Activated T-helper 1 cell treated with anti-CD3 and anti-CD28 coated beads, Interleukin-12 subunit alpha, Interleukin-12 subunit beta, Interleukin-2, Interleukin-4 antibody, amounts not matched to agents 30 ng/mL and 10 ng/mL and 1 ng/mL, durations not matched to agents 14 hours and 24 hours and 36 hours (primary cell): Measurements from ENCODE around the gene SP4. TPM values are rescaled to one million over a fixed set of nuclear protein-coding genes. Genes with fewer than 3 reads are reported as not detected.
A peak's percentile ranks its signal among the peaks of the same experiment; 100 is the strongest.

Source experiments
- DNase-seq: peaks from one replicate; pipeline ENCODE4 v3.0.0; 2021; ENCODE audit warnings: low spot score
- H3K27ac Mint-ChIP-seq: one replicate; pipeline ENCODE4 v1.8.0; 2021; ENCODE audit warnings: mild to moderate bottlenecking, mixed read lengths
- H3K27me3 Mint-ChIP-seq: one replicate; pipeline ENCODE4 v1.8.0; 2022; ENCODE audit warnings: mild to moderate bottlenecking, moderate library complexity, mixed read lengths; ENCODE audit not compliant: insufficient read depth
- H3K36me3 Mint-ChIP-seq: one replicate; pipeline ENCODE4 v1.8.0; 2021; ENCODE audit warnings: low read depth, mixed read lengths
- H3K4me1 Mint-ChIP-seq: one replicate; pipeline ENCODE4 v1.8.0; 2021; ENCODE audit warnings: low read depth, mixed read lengths
- H3K4me3 Mint-ChIP-seq: one replicate; pipeline ENCODE4 v1.8.0; 2021; ENCODE audit warnings: mild to moderate bottlenecking, moderate library complexity, mixed read lengths
- H3K9me3 Mint-ChIP-seq: one replicate; pipeline ENCODE4 v1.8.0; 2021; ENCODE audit warnings: mixed read lengths
- intact Hi-C: fragments of 100-400 bp; cut with micrococcal nuclease; formaldehyde crosslinking; loops from one replicate; pipeline ENCODE4 v1.15.1; 2024
- total RNA-seq: library from RNA; stranded (reverse); gene quantifications from 2 replicates; pipeline ENCODE4 v1.2.3, GENCODE V29; 2022

Gene SP4
- total RNA-seq, 1 donor from 2014 or later, result 22.9 TPM

GRCh38 chr7:21425290-21425689, 2.6 kb upstream of the SP4 start:
- H3K4me3 Mint-ChIP-seq, result no peak overlapping the region
- H3K4me1 Mint-ChIP-seq, result peaks cover 47% of the 10 kb centered on the region
- DNase-seq, result no peak
- H3K27ac Mint-ChIP-seq, result no peak overlapping the region
- H3K9me3 Mint-ChIP-seq, result no peaks in the 10 kb centered on the region
- no peaks in the 10 kb centered on the region for H3K27me3 Mint-ChIP-seq
- peaks cover 18% of the 10 kb centered on the region for H3K36me3 Mint-ChIP-seq
- intact Hi-C loops, result loop anchor here (5.0 to 10.0 kb wide), 3 partner anchors 340 to 1250 kb away; no protein-coding TSS in a partner anchor

GRCh38 chr7:21426286-21427181, 1.3 kb upstream of the SP4 start:
- DNase-seq, result no peak
- intact Hi-C loops, result loop anchor here (1.0 to 10.0 kb wide), 11 partner anchors 14 to 1588 kb away; partner anchors contain the start of gene HYCC1
- H3K4me1 Mint-ChIP-seq, result peaks cover 59% of the 10 kb centered on the region
- H3K27me3 Mint-ChIP-seq, result no peaks in the 10 kb centered on the region
- peaks cover 21% of the 10 kb centered on the region for H3K36me3 Mint-ChIP-seq
- peak overlapping the region; percentile 83 for H3K4me3 Mint-ChIP-seq
- H3K27ac Mint-ChIP-seq, result peak overlapping the region; percentile 94
- H3K9me3 Mint-ChIP-seq, result no peaks in the 10 kb centered on the region

GRCh38 chr7:21427182-21427870, 557 bp upstream of the SP4 start:
- Mint-ChIP-seq H3K36me3 (peaks cover 24% of the 10 kb centered on the region), H3K4me1 (peaks cover 67% of the 10 kb centered on the region), H3K27me3 (no peaks in the 10 kb centered on the region), H3K27ac (peak overlapping the region; percentile 100), H3K9me3 (no peaks in the 10 kb centered on the region), H3K4me3 (peak overlapping the region; percentile 100)
- intact Hi-C loops, result loop anchor here (1.0 to 10.0 kb wide), 11 partner anchors 15 to 1587 kb away; partner anchors contain the start of gene HYCC1
- peak; percentile 100 for DNase-seq

GRCh38 chr7:21428659-21428941, 717 bp downstream of the SP4 start:
- no peak for DNase-seq
- H3K9me3 Mint-ChIP-seq, result no peaks in the 10 kb centered on the region
- peak overlapping the region; percentile 99 for H3K4me3 Mint-ChIP-seq
- H3K27me3 Mint-ChIP-seq, result no peaks in the 10 kb centered on the region
- peaks cover 72% of the 10 kb centered on the region for H3K4me1 Mint-ChIP-seq
- peak overlapping the region; percentile 95 for H3K27ac Mint-ChIP-seq
- H3K36me3 Mint-ChIP-seq, result peaks cover 31% of the 10 kb centered on the region
- intact Hi-C loops, result loop anchor here (1.0 to 10.0 kb wide), 7 partner anchors 18 to 1246 kb away; no protein-coding TSS in a partner anchor

GRCh38 chr7:21429021-21429420, 1.1 kb downstream of the SP4 start:
- Mint-ChIP-seq H3K4me3 (peak overlapping the region; percentile 99), H3K9me3 (no peaks in the 10 kb centered on the region), H3K4me1 (peaks cover 74% of the 10 kb centered on the region), H3K27ac (peak overlapping the region; percentile 87), H3K36me3 (peaks cover 33% of the 10 kb centered on the region), H3K27me3 (no peaks in the 10 kb centered on the region)
- DNase-seq, result no peak
- intact Hi-C loops, result loop anchor here (2.0 to 10.0 kb wide), 4 partner anchors 18 to 1246 kb away; no protein-coding TSS in a partner anchor

- DNase-seq, result no peak
- Mint-ChIP-seq H3K4me3 (peak overlapping the region; percentile 99), H3K27me3 (no peaks in the 10 kb centered on the region), H3K9me3 (no peaks in the 10 kb centered on the region), H3K36me3 (peaks cover 39% of the 10 kb centered on the region), H3K4me1 (peaks cover 77% of the 10 kb centered on the region), H3K27ac (peak overlapping the region; percentile 87)
- intact Hi-C loops, result loop anchor here (2.0 to 10.0 kb wide), 4 partner anchors 17 to 1245 kb away; no protein-coding TSS in a partner anchor
Measured at GRCh38 chr7:21429786-21430574, 2.1 kb downstream of the SP4 start.

- H3K27ac Mint-ChIP-seq, result peak overlapping the region; percentile 3
- no peaks in the 10 kb centered on the region for H3K9me3 Mint-ChIP-seq
- H3K27me3 Mint-ChIP-seq, result no peaks in the 10 kb centered on the region
- H3K4me3 Mint-ChIP-seq, result peak overlapping the region; percentile 99
- no peak for DNase-seq
- peaks cover 38% of the 10 kb centered on the region for H3K36me3 Mint-ChIP-seq
- intact Hi-C loops, result no loop called here
- H3K4me1 Mint-ChIP-seq, result peaks cover 78% of the 10 kb centered on the region
Measured at GRCh38 chr7:21430575-21430954, 2.7 kb downstream of the SP4 start.

- H3K9me3 Mint-ChIP-seq, result no peaks in the 10 kb centered on the region
- peaks cover 60% of the 10 kb centered on the region for H3K4me1 Mint-ChIP-seq
- DNase-seq, result no peak
- H3K27me3 Mint-ChIP-seq, result no peaks in the 10 kb centered on the region
- no peak overlapping the region for H3K4me3 Mint-ChIP-seq
- intact Hi-C loops, result no loop called here
- no peak overlapping the region for H3K27ac Mint-ChIP-seq
- H3K36me3 Mint-ChIP-seq, result peaks cover 52% of the 10 kb centered on the region
Measured at GRCh38 chr7:21443149-21443841, 15.4 kb downstream of the SP4 start.

GRCh38 chr7:21448974-21449373, 21.1 kb downstream of the SP4 start:
- H3K36me3 Mint-ChIP-seq, result peaks cover 53% of the 10 kb centered on the region
- H3K4me3 Mint-ChIP-seq, result no peak overlapping the region
- no peaks in the 10 kb centered on the region for H3K27me3 Mint-ChIP-seq
- no peak overlapping the region for H3K27ac Mint-ChIP-seq
- DNase-seq, result no peak
- peaks cover 24% of the 10 kb centered on the region for H3K9me3 Mint-ChIP-seq
- intact Hi-C loops, result no loop called here
- H3K4me1 Mint-ChIP-seq, result peaks cover 47% of the 10 kb centered on the region

GRCh38 chr7:21450076-21450475, 22.2 kb downstream of the SP4 start:
- intact Hi-C loops, result no loop called here
- Mint-ChIP-seq H3K9me3 (peaks cover 33% of the 10 kb centered on the region), H3K4me3 (no peak overlapping the region), H3K36me3 (peaks cover 58% of the 10 kb centered on the region), H3K27me3 (no peaks in the 10 kb centered on the region), H3K27ac (no peak overlapping the region), H3K4me1 (peaks cover 36% of the 10 kb centered on the region)
- no peak for DNase-seq

GRCh38 chr7:21450941-21451340, 23.1 kb downstream of the SP4 start:
- peaks cover 63% of the 10 kb centered on the region for H3K36me3 Mint-ChIP-seq
- H3K4me1 Mint-ChIP-seq, result peaks cover 34% of the 10 kb centered on the region
- H3K27me3 Mint-ChIP-seq, result no peaks in the 10 kb centered on the region

GRCh38 chr7:21454182-21454581, 26.3 kb downstream of the SP4 start:
- H3K9me3 Mint-ChIP-seq, result peaks cover 38% of the 10 kb centered on the region
- no peak overlapping the region for H3K27ac Mint-ChIP-seq

More at GRCh38 chr7:21450941-21451340, 23.1 kb downstream of the SP4 start:
- DNase-seq, result no peak
- Mint-ChIP-seq H3K4me3 (no peak overlapping the region), H3K27ac (no peak overlapping the region), H3K9me3 (peaks cover 38% of the 10 kb centered on the region)
- intact Hi-C loops, result no loop called here

More at GRCh38 chr7:21454182-21454581, 26.3 kb downstream of the SP4 start:
- Mint-ChIP-seq H3K4me1 (peaks cover 23% of the 10 kb centered on the region), H3K4me3 (no peak overlapping the region), H3K36me3 (peaks cover 68% of the 10 kb centered on the region), H3K27me3 (no peaks in the 10 kb centered on the region)
- intact Hi-C loops, result no loop called here
- DNase-seq, result no peak
